GM21367 (cell line): ENCODE data around the gene SYNDIG1L.
"Not testable (repeated sequence)": the region's sequence is repeated elsewhere in the genome, so short reads cannot be mapped to it uniquely, and the experiment has no call there.

ENCODE experiments used
- ATAC-seq: cut with Tn5 transposase; IDR thresholded peaks from one replicate; pipeline ENCODE4 v1.9.1; 2021; ENCODE audit not compliant: unreplicated experiment

The SYNDIG1L gene

GRCh38 chr14:74426202-74426582 is at the start of gene SYNDIG1L:
Gene SYNDIG1L (minus strand): TSS chr14:74426210. CDS start chr14:74409744, 16,466 bp downstream.
- no peak for ATAC-seq

- no peak for ATAC-seq
Observed at GRCh38 chr14:74475678-74476077, 49.7 kb upstream of the SYNDIG1L start.

- no peak for ATAC-seq
Observed at GRCh38 chr14:74474376-74474775, 48.4 kb upstream of the SYNDIG1L start.

- ATAC-seq: no peak
Observed at GRCh38 chr14:74472601-74473000, 46.6 kb upstream of the SYNDIG1L start.

GRCh38 chr14:74469548-74470518 is 43.8 kb upstream of the SYNDIG1L start:
- ATAC-seq: no peak

GRCh38 chr14:74468513-74468912 is 42.5 kb upstream of the SYNDIG1L start:
- no peak for ATAC-seq

GRCh38 chr14:74465335-74465734 is 39.3 kb upstream of the SYNDIG1L start:
- no peak for ATAC-seq

- ATAC-seq: no peak
Observed at GRCh38 chr14:74464785-74465184, 38.8 kb upstream of the SYNDIG1L start.

- ATAC-seq: no peak
Observed at GRCh38 chr14:74463697-74464096, 37.7 kb upstream of the SYNDIG1L start.

- no peak for ATAC-seq
Observed at GRCh38 chr14:74462993-74463392, 37.0 kb upstream of the SYNDIG1L start.

GRCh38 chr14:74459976-74460375 is 34.0 kb upstream of the SYNDIG1L start:
- no peak for ATAC-seq

GRCh38 chr14:74459289-74459946 is 33.4 kb upstream of the SYNDIG1L start:
- ATAC-seq: no peak

GRCh38 chr14:74457565-74457895 is 31.5 kb upstream of the SYNDIG1L start:
- no peak for ATAC-seq

- ATAC-seq: no peak
Observed at GRCh38 chr14:74456684-74457564, 30.9 kb upstream of the SYNDIG1L start.

- ATAC-seq: not testable (repeated sequence)
Observed at GRCh38 chr14:74454397-74454796, 28.4 kb upstream of the SYNDIG1L start.

- ATAC-seq: no peak
Observed at GRCh38 chr14:74444866-74445265, 18.9 kb upstream of the SYNDIG1L start.

GRCh38 chr14:74442757-74443156 is 16.7 kb upstream of the SYNDIG1L start:
- ATAC-seq: no peak

- ATAC-seq: no peak
Observed at GRCh38 chr14:74441113-74441512, 15.1 kb upstream of the SYNDIG1L start.

- no peak for ATAC-seq
Observed at GRCh38 chr14:74438351-74438915, 12.4 kb upstream of the SYNDIG1L start.

- no peak for ATAC-seq
Observed at GRCh38 chr14:74437496-74438053, 11.6 kb upstream of the SYNDIG1L start.

- no peak for ATAC-seq
Observed at GRCh38 chr14:74434294-74434693, 8.3 kb upstream of the SYNDIG1L start.
